Heart right ventricle (tissue), 16 donors: ENCODE results near the gene NAT8L. TPM values are rescaled to one million over a fixed set of nuclear protein-coding genes. Genes with fewer than 3 reads are reported as not detected.

ENCODE experiments used
- ATAC-seq, 8 donors: fragments of 200-7000 bp; cut with Tn5 transposase; one replicate each; pipeline ENCODE4 v1.9.1; 2020; ENCODE audit warnings: mild to moderate bottlenecking in 8 of 8, moderate library complexity in 8 of 8, moderate number of reproducible peaks in 1 of 8
- DNase-seq, 2 donors: peaks; one replicate each; pipeline ENCODE4 v3.0.0-alpha.2; 2020
- H3K27ac ChIP-seq, 10 donors: fragments of 200-600 bp; sonication (generic) in 2 of 10; one replicate each; pipeline versions ENCODE4 v1.5.0 to v1.8.0; 2020 to 2022; ENCODE audit warnings: mild to moderate bottlenecking in 3 of 10
- H3K27me3 ChIP-seq, 7 donors: fragments of 200-600 bp; one replicate each; pipeline ENCODE4 v1.8.0; 2021 to 2022; ENCODE audit warnings: mild to moderate bottlenecking in 2 of 7
- H3K36me3 ChIP-seq, 9 donors: fragments of 200-600 bp; sonication (generic) in 1 of 9; one replicate each; pipeline versions ENCODE4 v1.5.0 to v1.8.0; 2020 to 2022; ENCODE audit warnings: mild to moderate bottlenecking in 2 of 9
- H3K4me1 ChIP-seq, 9 donors: fragments of 200-600 bp; sonication (generic) in 1 of 9; one replicate each; pipeline versions ENCODE4 v1.5.0 to v1.8.0; 2020 to 2022; ENCODE audit warnings: mild to moderate bottlenecking in 4 of 9
- H3K4me3 ChIP-seq, 10 donors: fragments of 200-600 bp; sonication (generic) in 2 of 10; one replicate each; pipeline versions ENCODE4 v1.5.0 to v1.8.0; 2020 to 2022; ENCODE audit warnings: mild to moderate bottlenecking in 7 of 10, moderate library complexity in 2 of 10
- H3K9me3 ChIP-seq, 11 donors: fragments of 200-600 bp in 10 of 11; sonication (generic) in 2 of 11; one replicate each; pipeline versions ENCODE4 v1.5.0 to v1.8.0; 2013 to 2022; ENCODE audit warnings: mild to moderate bottlenecking in 2 of 11, control low read depth in 1 of 11, moderate library complexity in 1 of 11
- WGBS, 2 donors: extraction: QIAGEN DNeasy Blood & Tissue Kit; methylation state at CpG; one replicate each; pipeline ENCODE4 v1.1.7; 2013; ENCODE audit warnings: inconsistent platforms in 1 of 2; 5-methylcytosine and 5-hydroxymethylcytosine counted together
- intact Hi-C, 10 donors: fragments of 100-400 bp; cut with DNase I; formaldehyde crosslinking; loops; one replicate each; pipeline versions ENCODE4 v1.11.1 to v1.14.2; 2022
- polyA plus RNA-seq, 2 donors: library from polyadenylated mRNA; stranded (reverse); fragments of 200-250 nt; gene quantifications; one replicate each; pipeline ENCODE4 v1.2.3, GENCODE V29; 2013
- total RNA-seq, 10 donors: library from RNA; stranded (reverse); fragmentation: NEBNext Ultra II Directional in 3 of 10; extraction: Animal tissue kit (Norgen Biotek cat#: 25700) in 3 of 10; gene quantifications; one replicate each; pipeline versions ENCODE4 v1.2.1 to v1.2.4, GENCODE V29; 2021 to 2023
- TF ChIP-seq, protein P1 (sequence below), 9 donors: fragments of 200-600 bp; sonication (generic) in 2 of 9; IDR thresholded peaks; one replicate each; pipeline versions ENCODE4 v1.5.0 to v1.8.0; 2021 to 2022; ENCODE audit warnings: antibody characterized with exemption in 9 of 9, mild to moderate bottlenecking in 5 of 9, moderate library complexity in 1 of 9
- donor health status: Arrhythmogenic right ventricular cardiomyopathy.
- donor health status: ischemic (EF 13 %, LVEDD 7.1; RV severe dilation, severe dysfunction).
- donor health status: healthy with polysubstance abuse.
- donor health status: DM: no; HTN: yes; CAD: no.
- donor health status: DM: no; HTN: no; CAD: no.
- donor health status: ischemic (EF 25% LVEDD 6.9; RV normal size, moderate dysfunction).
- donor health status: ischemic (EF 25% LVEDD 5.7; RV mildly dilated, moderate dysfunction).
- donor health status: healthy.
- donor health status: DM: yes; HTN: yes; CAD: no.
- donor health status: Ischemic cardiomyopathy.
- donor health status: ischemic (EF 35%, LVEDD 5.7; RV mildly dilated, moderate dysfunction).
- donor health status: nonischemic (EF 11% LVEDD 7.7; RV severe dilation, severe dysfunction).
- donor health status: DM: yes; HTN: yes; CAD: no.
- donor health status: PGD.
- donor health status: ischemic (EF 29% LVEDD 5.4; RV normal size, mild dysfunction).
- donor health status: nonischemic (EF 23%, LVEDD 6.1; RV moderate dilation, normal function).

Gene NAT8L
- total and polyA plus RNA-seq, 12 donors: 0.12 to 1.4 (median 0.37) TPM

DNA sequence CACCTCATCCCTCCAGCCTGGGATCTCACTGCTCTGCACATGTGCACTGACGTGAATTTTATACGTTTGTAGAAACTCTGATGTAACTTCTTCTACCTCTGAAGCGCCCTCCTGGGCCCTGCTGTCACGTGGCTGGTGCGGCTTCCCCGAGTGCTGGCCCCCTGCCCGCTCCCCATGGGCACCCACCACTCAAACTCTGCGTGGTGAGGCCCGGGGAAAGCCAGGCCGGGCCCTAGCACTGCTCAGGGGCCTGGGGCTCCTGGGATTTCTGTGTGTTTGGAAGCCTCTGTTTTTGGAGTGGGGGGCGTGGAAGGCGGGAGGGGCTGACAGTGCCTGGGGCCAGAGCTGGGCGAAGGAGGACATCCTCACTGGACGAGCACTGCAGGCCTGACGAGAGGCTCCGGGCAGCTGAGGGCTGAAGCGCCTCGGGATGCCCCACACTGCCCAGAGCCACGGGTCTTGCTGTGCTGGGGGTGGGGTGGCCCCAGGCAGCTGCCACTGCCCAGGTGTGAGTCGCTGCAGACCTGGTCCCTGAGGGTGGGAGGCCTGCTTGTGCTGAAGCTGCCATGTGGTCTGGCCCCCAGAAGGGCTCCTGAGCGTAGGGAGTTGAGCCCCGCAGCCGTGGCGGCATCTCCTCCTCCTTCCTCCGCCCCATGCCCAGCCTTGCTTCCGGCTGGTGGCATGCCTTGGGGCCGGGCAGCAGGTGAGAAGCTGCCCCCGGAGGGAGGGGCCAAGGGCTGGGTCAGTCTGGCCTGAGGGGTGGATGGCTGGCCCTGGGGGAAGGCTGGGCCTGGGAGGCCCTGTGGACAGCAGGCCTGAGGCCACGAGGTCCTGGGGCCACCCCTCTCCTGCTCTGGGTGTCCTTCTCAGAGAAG lies 7.7 kb downstream of the NAT8L start:
- H3K27ac ChIP-seq: no peak overlapping the region
- WGBS, 2 donors: 87 to 91% methylated on average over 27 to 29 of the region's 29 CpGs
- H3K36me3 ChIP-seq: no peaks in the 10 kb centered on the region
- no peak for ATAC-seq
- no peaks in the 10 kb centered on the region for H3K9me3 ChIP-seq
- no peaks in the 10 kb centered on the region for H3K4me1 ChIP-seq
- DNase-seq: no peak
- TF ChIP-seq, protein P1, sequence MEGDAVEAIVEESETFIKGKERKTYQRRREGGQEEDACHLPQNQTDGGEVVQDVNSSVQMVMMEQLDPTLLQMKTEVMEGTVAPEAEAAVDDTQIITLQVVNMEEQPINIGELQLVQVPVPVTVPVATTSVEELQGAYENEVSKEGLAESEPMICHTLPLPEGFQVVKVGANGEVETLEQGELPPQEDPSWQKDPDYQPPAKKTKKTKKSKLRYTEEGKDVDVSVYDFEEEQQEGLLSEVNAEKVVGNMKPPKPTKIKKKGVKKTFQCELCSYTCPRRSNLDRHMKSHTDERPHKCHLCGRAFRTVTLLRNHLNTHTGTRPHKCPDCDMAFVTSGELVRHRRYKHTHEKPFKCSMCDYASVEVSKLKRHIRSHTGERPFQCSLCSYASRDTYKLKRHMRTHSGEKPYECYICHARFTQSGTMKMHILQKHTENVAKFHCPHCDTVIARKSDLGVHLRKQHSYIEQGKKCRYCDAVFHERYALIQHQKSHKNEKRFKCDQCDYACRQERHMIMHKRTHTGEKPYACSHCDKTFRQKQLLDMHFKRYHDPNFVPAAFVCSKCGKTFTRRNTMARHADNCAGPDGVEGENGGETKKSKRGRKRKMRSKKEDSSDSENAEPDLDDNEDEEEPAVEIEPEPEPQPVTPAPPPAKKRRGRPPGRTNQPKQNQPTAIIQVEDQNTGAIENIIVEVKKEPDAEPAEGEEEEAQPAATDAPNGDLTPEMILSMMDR (IDR thresholded peaks at IDR 0.05): no peak
- intact Hi-C loops: no loop called here
- no peak overlapping the region for H3K4me3 ChIP-seq
- H3K27me3 ChIP-seq: peaks cover 0 to 32% (median 21%) of the 10 kb centered on the region in 7 donors

DNA sequence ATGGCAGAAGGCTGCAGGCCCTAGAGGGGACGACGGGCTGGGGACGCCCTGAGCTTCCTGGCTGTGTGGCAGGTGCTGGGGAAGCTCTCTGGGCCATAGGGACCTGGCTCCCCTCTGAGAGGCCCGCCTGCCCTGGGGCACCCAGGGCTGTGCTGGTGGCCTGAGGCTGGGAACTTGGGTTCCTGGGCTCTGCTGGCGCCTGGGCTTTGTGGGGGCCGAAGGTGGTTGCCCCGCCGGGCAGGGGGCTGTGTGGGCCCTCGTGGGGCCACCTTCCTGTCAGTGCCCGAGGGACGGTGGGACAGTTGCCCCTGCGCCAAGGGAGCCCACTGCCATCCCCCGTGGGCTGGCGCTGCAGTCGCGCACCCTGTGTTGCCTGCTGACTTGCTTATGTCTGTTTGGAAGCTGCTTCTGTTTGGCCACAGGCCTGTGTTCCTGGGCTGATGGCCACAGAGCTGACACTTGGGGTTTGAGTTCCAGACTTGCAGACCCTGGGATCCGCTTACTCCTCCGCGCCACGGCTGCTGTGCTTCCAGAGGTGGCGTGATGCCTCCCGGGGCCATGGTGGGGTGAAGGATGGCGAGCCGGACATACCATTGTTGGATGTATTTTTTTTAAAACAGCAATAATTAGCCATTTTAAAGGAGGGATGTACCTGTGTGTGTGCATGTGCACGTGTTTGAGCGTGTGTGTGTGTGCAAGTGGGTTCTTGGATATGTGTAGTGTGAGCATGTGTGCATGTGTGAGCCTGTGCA lies 8.5 kb downstream of the NAT8L start:
- DNase-seq (no peak), ATAC-seq (no peak)
- no peaks in the 10 kb centered on the region for H3K36me3 ChIP-seq
- TF ChIP-seq, protein P1 (IDR thresholded peaks at IDR 0.05): no peak
- 79 to 82% methylated on average over 25 to 26 of the region's 26 CpGs for WGBS, 2 donors
- H3K27ac ChIP-seq: no peak overlapping the region
- H3K4me3 ChIP-seq: no peak overlapping the region
- no peaks in the 10 kb centered on the region for H3K9me3 ChIP-seq
- peaks cover 0 to 27% (median 16%) of the 10 kb centered on the region in 7 donors for H3K27me3 ChIP-seq
- H3K4me1 ChIP-seq: no peaks in the 10 kb centered on the region
- intact Hi-C loops: no loop called here

DNA sequence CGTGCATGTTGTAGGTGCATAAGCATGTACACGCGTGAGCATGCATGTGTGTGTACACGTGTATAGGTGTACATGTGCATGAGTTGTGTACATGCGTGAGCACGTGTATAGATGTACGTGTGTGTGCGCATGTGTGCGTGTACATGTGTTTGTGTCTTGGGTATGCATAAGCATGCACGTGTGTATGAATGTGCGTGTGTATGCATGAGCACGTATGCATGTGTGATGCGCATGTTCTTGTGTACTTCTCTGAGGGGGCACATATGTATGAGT lies 9.0 kb downstream of the NAT8L start:
- no peak overlapping the region for H3K4me3 ChIP-seq
- intact Hi-C loops: no loop called here
- 95 to 98% methylated on average over 13 of the region's 13 CpGs for WGBS, 2 donors
- no peaks in the 10 kb centered on the region for H3K4me1 ChIP-seq
- peaks cover 0 to 25% (median 14%) of the 10 kb centered on the region in 7 donors for H3K27me3 ChIP-seq
- H3K27ac ChIP-seq: no peak overlapping the region
- TF ChIP-seq, protein P1 (IDR thresholded peaks at IDR 0.05): no peak
- ATAC-seq (no peak), DNase-seq (no peak)
- no peaks in the 10 kb centered on the region for H3K9me3 ChIP-seq
- no peaks in the 10 kb centered on the region for H3K36me3 ChIP-seq

DNA sequence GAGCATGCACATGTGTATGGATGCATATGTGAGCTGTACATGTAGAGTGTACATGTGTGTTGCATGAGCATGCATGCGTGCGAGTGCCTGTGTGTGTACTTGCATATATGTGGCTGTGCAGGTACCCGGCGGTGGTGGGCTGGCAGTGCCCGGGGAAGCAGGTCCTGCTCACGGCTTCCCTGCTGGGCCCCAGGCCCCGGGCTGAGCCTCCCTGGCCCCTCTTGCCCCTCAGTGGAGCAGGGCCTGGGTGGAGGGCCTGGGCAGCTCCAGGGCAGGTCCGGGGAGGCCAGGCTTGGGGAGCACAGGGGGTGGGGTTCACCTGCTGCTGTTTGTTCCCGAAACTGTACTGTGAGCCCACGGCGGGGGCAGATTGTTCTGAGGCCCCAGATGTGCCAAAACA lies 9.4 kb downstream of the NAT8L start:
- TF ChIP-seq, protein P1 (IDR thresholded peaks at IDR 0.05): no peak
- Histone ChIP-seq H3K4me3 (no peak overlapping the region), H3K36me3 (no peaks in the 10 kb centered on the region), H3K27ac (no peak overlapping the region), H3K9me3 (no peaks in the 10 kb centered on the region), H3K4me1 (no peaks in the 10 kb centered on the region), H3K27me3 (peaks cover 0 to 22% (median 14%) of the 10 kb centered on the region in 7 donors)
- intact Hi-C loops: no loop called here
- ATAC-seq: no peak
- no peak for DNase-seq
- 88 to 93% methylated on average over 11 of the region's 11 CpGs for WGBS, 2 donors
